Psoas muscle (tissue), 8 donors: ENCODE results near the gene IP6K1. TPM values are rescaled to one million over a fixed set of nuclear protein-coding genes. Genes with fewer than 3 reads are reported as not detected.

Experiments
- ATAC-seq, 4 donors: fragments of 200-7000 bp; cut with Tn5 transposase; one replicate each; pipeline ENCODE4 v1.9.1; 2020; ENCODE audit warnings: moderate library complexity in 3 of 4, mild to moderate bottlenecking in 2 of 4
- DNase-seq, 2 donors: peaks; one replicate each; pipeline ENCODE4 v3.0.0-alpha.2; 2020
- H3K27ac ChIP-seq: fragments of 200-600 bp; one replicate; pipeline ENCODE4 v1.8.0; 2022
- H3K27me3 ChIP-seq, 3 donors: fragments of 200-600 bp in 1 of 3; one replicate each; pipeline versions ENCODE4 v1.6.1 to v1.8.0; 2013 to 2022; ENCODE audit warnings: low read length in 2 of 3, mild to moderate bottlenecking in 2 of 3, moderate library complexity in 1 of 3; ENCODE audit not compliant: insufficient read depth in 3 of 3
- H3K36me3 ChIP-seq, 2 donors: fragments of 200-600 bp in 1 of 2; one replicate each; pipeline versions ENCODE4 v1.6.1 to v1.8.0; 2013 to 2022; ENCODE audit warnings: low read depth in 1 of 2, mild to moderate bottlenecking in 1 of 2, moderate library complexity in 1 of 2; ENCODE audit not compliant: insufficient read depth in 1 of 2
- H3K4me1 ChIP-seq: fragments of 200-600 bp; one replicate; pipeline ENCODE4 v1.8.0; 2022
- H3K4me3 ChIP-seq: fragments of 200-600 bp; one replicate; pipeline ENCODE4 v1.8.0; 2022; ENCODE audit warnings: mild to moderate bottlenecking
- H3K9me3 ChIP-seq: fragments of 200-600 bp; one replicate; pipeline ENCODE4 v1.8.0; 2022
- CTCF ChIP-seq: fragments of 200-600 bp; IDR thresholded peaks from one replicate; pipeline ENCODE4 v1.8.0; 2022; ENCODE audit warnings: antibody characterized with exemption
- WGBS, 3 donors: extraction: QIAGEN DNeasy Blood & Tissue Kit; methylation state at CpG; one replicate each; pipeline versions ENCODE4 v1.1.6 to v1.1.7; 2013; 5-methylcytosine and 5-hydroxymethylcytosine counted together
- intact Hi-C, 2 donors: fragments of 100-400 bp; cut with DNase I; formaldehyde crosslinking; loops; one replicate each; pipeline versions ENCODE4 v1.11.0 to v1.14.2; 2022
- polyA plus RNA-seq, 3 donors: library from polyadenylated mRNA; stranded (reverse); fragments of 200-250 nt; gene quantifications; one replicate each; pipeline ENCODE4 v1.2.3, GENCODE V29; 2013
- total RNA-seq, 4 donors: library from RNA; stranded (reverse); fragmentation: NEBNext Ultra II Directional in 2 of 4; extraction: Animal tissue kit (Norgen Biotek cat#: 25700) in 2 of 4; gene quantifications; one replicate each; pipeline versions ENCODE4 v1.2.1 to v1.2.4, GENCODE V29; 2021 to 2023
- donor health status: healthy with polysubstance abuse.
- donor health status: DM: no; HTN: no; CAD: no; lungs with moderate emphysema.
- donor health status: Bipolar disorder and iron deficiency.
- donor health status: healthy.
- donor health status: DM: yes; HTN: yes; CAD: no.
- donor health status: DM: no; HTN: no; CAD: no.
- donor health status: DM: no; HTN: no; CAD: no.
- donor health status: DM: yes; HTN: yes; CAD: no.

IP6K1 gene
- total and polyA plus RNA-seq, 7 donors = 9.1 to 16.1 (median 12.3) TPM

GRCh38 chr3:49680493-49681231 lies 105.7 kb downstream of the IP6K1 start:
- Histone ChIP-seq H3K36me3 (peaks cover 24 to 90% of the 10 kb centered on the region in 2 donors), H3K4me3 (no peak overlapping the region), H3K9me3 (no peaks in the 10 kb centered on the region), H3K4me1 (peaks cover 5% of the 10 kb centered on the region), H3K27me3 (no peaks in the 10 kb centered on the region), H3K27ac (no peak overlapping the region)
- ATAC-seq = no peak
- WGBS, 3 donors = 65 to 67% (median 66%) methylated on average over 7 of the region's 7 CpGs
- no peak for DNase-seq
- TF ChIP-seq CTCF = no peak
- intact Hi-C loops = no loop called here

DNA sequence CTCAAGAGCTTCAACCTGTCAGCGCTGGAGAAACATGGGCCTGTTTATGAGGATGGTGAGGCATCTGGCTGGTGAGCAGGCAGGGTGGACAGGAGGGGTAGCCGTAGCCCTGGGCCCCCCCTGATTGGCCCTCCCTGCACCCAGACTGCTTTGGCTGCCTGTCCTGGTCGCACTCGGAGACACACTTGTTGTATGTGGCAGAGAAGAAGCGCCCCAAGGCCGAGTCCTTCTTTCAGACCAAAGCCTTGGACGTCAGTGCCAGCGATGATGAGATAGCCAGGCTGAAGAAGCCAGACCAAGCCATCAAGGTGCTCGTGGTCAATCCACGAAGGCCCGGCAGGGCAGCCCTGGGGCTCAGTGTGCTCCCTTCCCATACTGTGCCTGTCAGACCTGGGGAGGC lies 110.4 kb downstream of the IP6K1 start:
- Histone ChIP-seq H3K27me3 (no peaks in the 10 kb centered on the region), H3K36me3 (peaks cover 18 to 57% of the 10 kb centered on the region in 2 donors), H3K27ac (no peak overlapping the region), H3K4me3 (no peak overlapping the region), H3K4me1 (peaks cover 20% of the 10 kb centered on the region), H3K9me3 (no peaks in the 10 kb centered on the region)
- no peak for TF ChIP-seq CTCF
- intact Hi-C loops = no loop called here
- DNase-seq (no peak), ATAC-seq (no peak)
- 86 to 93% (median 88%) methylated on average over 11 of the region's 11 CpGs for WGBS, 3 donors

- Histone ChIP-seq H3K36me3 (peaks cover 10 to 43% of the 10 kb centered on the region in 2 donors), H3K4me3 (peak overlapping the region; percentile 86), H3K27ac (peak overlapping the region; percentile 95), H3K4me1 (peaks cover 20% of the 10 kb centered on the region), H3K9me3 (no peaks in the 10 kb centered on the region), H3K27me3 (no peaks in the 10 kb centered on the region)
- DNase-seq = no peak
- no peak for TF ChIP-seq CTCF
- peak; percentile 22 to 33 (median 26) for ATAC-seq
- intact Hi-C loops = no loop called here
- 6 to 14% (median 7%) methylated on average over 34 of the region's 34 CpGs for WGBS, 3 donors
Measured at GRCh38 chr3:49674497-49674983, 111.8 kb downstream of the IP6K1 start.

Other genes with a start within 250 kb of the IP6K1 start
- under 1 TPM; 0.22 to 0.95 (median 0.47) TPM for gene BSN, start 232.1 kb downstream of the IP6K1 start, total RNA-seq
- under 1 TPM; 0.08 to 0.20 (median 0.10) TPM for gene BSN, start 232.1 kb downstream of the IP6K1 start, polyA plus RNA-seq
- 100 to 1,000 TPM; 115 to 189 (median 165) TPM for gene APEH, start 112.2 kb downstream of the IP6K1 start, total RNA-seq
- 100 to 1,000 TPM in 1 of 3 donors, 10 to 100 TPM in 2; 70.8 to 109 (median 89.1) TPM for gene APEH, start 112.2 kb downstream of the IP6K1 start, polyA plus RNA-seq
- gene MST1, start 97.1 kb downstream of the IP6K1 start, total RNA-seq = 1 to 10 TPM; 3.2 to 7.0 (median 4.7) TPM
- gene MST1, start 97.1 kb downstream of the IP6K1 start, polyA plus RNA-seq = 1 to 10 TPM; 1.4 to 4.5 (median 2.0) TPM
- 100 to 1,000 TPM; 105 to 170 (median 146) TPM for gene RNF123, start 97.0 kb downstream of the IP6K1 start, total RNA-seq
- 10 to 100 TPM; 36.1 to 89.3 (median 76.9) TPM for gene RNF123, start 97.0 kb downstream of the IP6K1 start, polyA plus RNA-seq
- under 1 TPM in 1 of 4 donors, not detected in 3; 0.36 TPM for gene AMIGO3, start 66.9 kb downstream of the IP6K1 start, total RNA-seq
- gene AMIGO3, start 66.9 kb downstream of the IP6K1 start, polyA plus RNA-seq = under 1 TPM; 0.38 to 0.94 (median 0.49) TPM
- 10 to 100 TPM in 2 of 4 donors, 1 to 10 TPM in 2; 9.3 to 14.5 (median 11.1) TPM for gene GMPPB, start 62.6 kb downstream of the IP6K1 start, total RNA-seq
- 10 to 100 TPM; 12.5 to 30.7 (median 22.2) TPM for gene GMPPB, start 62.6 kb downstream of the IP6K1 start, polyA plus RNA-seq
- not detected for gene CDHR4, start 13.3 kb upstream of the IP6K1 start, total RNA-seq
- under 1 TPM in 2 of 3 donors, not detected in 1; 0.03 to 0.28 TPM for gene CDHR4, start 13.3 kb upstream of the IP6K1 start, polyA plus RNA-seq
- 10 to 100 TPM in 1 of 4 donors, 1 to 10 TPM in 3; 2.2 to 20.1 (median 3.6) TPM for gene INKA1, start 16.7 kb upstream of the IP6K1 start, total RNA-seq
- gene INKA1, start 16.7 kb upstream of the IP6K1 start, polyA plus RNA-seq = 1 to 10 TPM; 2.4 to 5.2 (median 3.6) TPM
- 10 to 100 TPM in 1 of 4 donors, 1 to 10 TPM in 3; 4.9 to 10.4 (median 7.3) TPM for gene UBA7, start 27.4 kb upstream of the IP6K1 start, total RNA-seq
- 1 to 10 TPM; 3.3 to 4.2 (median 4.1) TPM for gene UBA7, start 27.4 kb upstream of the IP6K1 start, polyA plus RNA-seq
- 1 to 10 TPM in 2 of 4 donors, under 1 TPM in 2; 0.36 to 1.2 (median 0.81) TPM for gene TRAIP, start 70.0 kb upstream of the IP6K1 start, total RNA-seq
- gene TRAIP, start 70.0 kb upstream of the IP6K1 start, polyA plus RNA-seq = 1 to 10 TPM; 1.3 to 4.6 (median 2.0) TPM
- gene CAMKV, start 83.4 kb upstream of the IP6K1 start, total RNA-seq = not detected
- gene CAMKV, start 83.4 kb upstream of the IP6K1 start, polyA plus RNA-seq = under 1 TPM in 1 of 3 donors, not detected in 2; 0.09 TPM
- 1 to 10 TPM in 1 of 4 donors, under 1 TPM in 3; 0.39 to 1.7 (median 0.70) TPM for gene MST1R, start 117.3 kb upstream of the IP6K1 start, total RNA-seq
- under 1 TPM; 0.38 to 0.95 (median 0.57) TPM for gene MST1R, start 117.3 kb upstream of the IP6K1 start, polyA plus RNA-seq
- 10 to 100 TPM; 13.7 to 15.9 (median 15.0) TPM for gene MON1A, start 143.3 kb upstream of the IP6K1 start, total RNA-seq
- gene MON1A, start 143.3 kb upstream of the IP6K1 start, polyA plus RNA-seq = 10 to 100 TPM; 19.3 to 37.8 (median 28.3) TPM
- 10 to 100 TPM; 21.6 to 41.0 (median 28.0) TPM for gene RBM6, start 153.6 kb upstream of the IP6K1 start, total RNA-seq
- gene RBM6, start 153.6 kb upstream of the IP6K1 start, polyA plus RNA-seq = 10 to 100 TPM; 28.3 to 42.8 (median 31.1) TPM